Heart left ventricle (tissue), 16 donors: Measurements from ENCODE around the gene TIMM23B. TPM values are rescaled to one million over a fixed set of nuclear protein-coding genes. Genes with fewer than 3 reads are reported as not detected.
A peak's percentile ranks its signal among the peaks of the same experiment; 100 is the strongest.
"Not testable (repeated sequence)": the region's sequence is repeated elsewhere in the genome, so short reads cannot be mapped to it uniquely, and the experiment has no call there.

Experiments
- ATAC-seq, 4 donors: fragments of 200-7000 bp; cut with Tn5 transposase; one replicate each; pipeline ENCODE4 v1.9.1; 2020 to 2022; ENCODE audit warnings: moderate library complexity in 4 of 4, mild to moderate bottlenecking in 3 of 4, moderate number of reproducible peaks in 1 of 4
- DNase-seq, 5 donors: peaks; one replicate each; pipeline ENCODE4 v3.0.0-alpha.2; 2020
- H3K27ac ChIP-seq, 12 donors: fragments of 200-600 bp; sonication (generic) in 4 of 12; one replicate each; pipeline versions ENCODE4 v1.5.0 to v1.8.0; 2016 to 2022; ENCODE audit warnings: mild to moderate bottlenecking in 2 of 12
- H3K27me3 ChIP-seq, 9 donors: fragments of 200-600 bp; sonication (generic) in 2 of 9; one replicate each; pipeline versions ENCODE4 v1.5.1 to v1.8.0; 2016 to 2022; ENCODE audit warnings: mild to moderate bottlenecking in 3 of 9
- H3K36me3 ChIP-seq, 9 donors: fragments of 200-600 bp; sonication (generic) in 2 of 9; one replicate each; pipeline versions ENCODE4 v1.5.0 to v1.8.0; 2018 to 2022; ENCODE audit warnings: mild to moderate bottlenecking in 2 of 9
- H3K4me1 ChIP-seq, 12 donors: fragments of 200-600 bp; sonication (generic) in 4 of 12; one replicate each; pipeline versions ENCODE4 v1.5.0 to v1.8.0; 2016 to 2022; ENCODE audit warnings: mild to moderate bottlenecking in 3 of 12
- H3K4me3 ChIP-seq, 12 donors: fragments of 200-600 bp; sonication (generic) in 4 of 12; one replicate each; pipeline versions ENCODE4 v1.5.0 to v1.8.0; 2017 to 2022; ENCODE audit warnings: mild to moderate bottlenecking in 9 of 12, moderate library complexity in 4 of 12
- H3K9me3 ChIP-seq, 12 donors: fragments of 200-600 bp; sonication (generic) in 4 of 12; one replicate each; pipeline versions ENCODE4 v1.5.0 to v1.8.0; 2016 to 2022; ENCODE audit warnings: mild to moderate bottlenecking in 1 of 12
- WGBS, 4 donors: extraction: QIAGEN DNeasy Blood & Tissue Kit in 2 of 4; methylation state at CpG; one replicate each; pipeline versions ENCODE4 v1.1.5 to v1.1.7; 2013 to 2018; 5-methylcytosine and 5-hydroxymethylcytosine counted together
- intact Hi-C, 10 donors: fragments of 100-400 bp; cut with DNase I; formaldehyde crosslinking; loops; one replicate each; pipeline versions ENCODE4 v1.11.1 to v1.14.2; 2022
- polyA plus RNA-seq, 2 donors: library from polyadenylated mRNA; stranded (reverse); fragments of 200-250 nt; gene quantifications; one replicate each; pipeline ENCODE4 v1.2.3, GENCODE V29; 2013
- total RNA-seq, 9 donors: library from RNA; depleted of rRNA in 2 of 9; stranded (reverse); fragments of >200 nt in 2 of 9; fragmentation: NEBNext Ultra II Directional in 3 of 9; extraction: Animal tissue kit (Norgen Biotek cat#: 25700) in 3 of 9; gene quantifications; one replicate each; pipeline versions ENCODE4 v1.1.0 to v1.2.4, GENCODE V29; 2016 to 2023
- donor health status: ischemic (EF 13 %, LVEDD 7.1; RV severe dilation, severe dysfunction).
- donor health status: healthy with polysubstance abuse.
- donor health status: DM: no; HTN: yes; CAD: no.
- donor health status: DM: no; HTN: no; CAD: no.
- donor health status: ischemic (EF 25% LVEDD 6.9; RV normal size, moderate dysfunction).
- donor health status: ischemic (EF 25% LVEDD 5.7; RV mildly dilated, moderate dysfunction).
- donor health status: healthy.
- donor health status: DM: yes; HTN: yes; CAD: no.
- donor health status: ischemic (EF 35%, LVEDD 5.7; RV mildly dilated, moderate dysfunction).
- donor health status: nonischemic (EF 11% LVEDD 7.7; RV severe dilation, severe dysfunction).
- donor health status: DM: yes; HTN: yes; CAD: no.
- donor health status: PGD.
- donor health status: ischemic (EF 29% LVEDD 5.4; RV normal size, mild dysfunction).
- donor health status: nonischemic (EF 23%, LVEDD 6.1; RV moderate dilation, normal function).

Gene TIMM23B
- total and polyA plus RNA-seq, 11 donors: 13.0 to 22.6 (median 16.4) TPM

- H3K36me3 ChIP-seq: peaks cover 0 to 20% (median 4%) of the 10 kb centered on the region in 9 donors
- peak in 1 of 4 donors; percentile 29 for ATAC-seq
- H3K27me3 ChIP-seq, H3K9me3 ChIP-seq, H3K4me3 ChIP-seq, H3K4me1 ChIP-seq, intact Hi-C loops, DNase-seq, H3K27ac ChIP-seq: not testable (repeated sequence)
- WGBS, 4 donors: 38 to 57% (median 43%) methylated on average over 1 to 3 of the region's 3 CpGs
Measured at GRCh38 chr10:49972094-49972493, 30.2 kb downstream of the TIMM23B start.

- H3K27me3 ChIP-seq, H3K9me3 ChIP-seq, ATAC-seq, intact Hi-C loops, H3K27ac ChIP-seq, DNase-seq, H3K4me1 ChIP-seq, H3K4me3 ChIP-seq: not testable (repeated sequence)
- WGBS, 4 donors: 93 to 98% (median 96%) methylated on average over 3 of the region's 3 CpGs
- H3K36me3 ChIP-seq: peaks cover 0 to 27% (median 4%) of the 10 kb centered on the region in 9 donors
Measured at GRCh38 chr10:49977756-49978155, 35.9 kb downstream of the TIMM23B start.

GRCh38 chr10:49987207-49987606 lies 45.4 kb downstream of the TIMM23B start:
- H3K27me3 ChIP-seq, intact Hi-C loops, H3K27ac ChIP-seq, H3K4me1 ChIP-seq, H3K4me3 ChIP-seq, DNase-seq, ATAC-seq, H3K9me3 ChIP-seq: not testable (repeated sequence)
- 79 to 96% (median 86%) methylated on average over 3 of the region's 3 CpGs for WGBS, 4 donors
- peaks cover 0 to 27% (median 2%) of the 10 kb centered on the region in 9 donors for H3K36me3 ChIP-seq

GRCh38 chr10:49988376-49988775 lies 46.5 kb downstream of the TIMM23B start, which contains the start of gene AGAP6:
Gene AGAP6, plus strand, starts transcription at chr10:49988406. Its CDS starts 310 bp downstream, at chr10:49988716.
- H3K4me1 ChIP-seq, H3K4me3 ChIP-seq, ATAC-seq, H3K9me3 ChIP-seq, intact Hi-C loops, H3K27ac ChIP-seq, H3K27me3 ChIP-seq, DNase-seq: not testable (repeated sequence)
- WGBS, 4 donors: 94 to 96% (median 95%) methylated on average over 11 to 17 of the region's 18 CpGs
- H3K36me3 ChIP-seq: peaks cover 0 to 33% (median 4%) of the 10 kb centered on the region in 9 donors

DNA sequence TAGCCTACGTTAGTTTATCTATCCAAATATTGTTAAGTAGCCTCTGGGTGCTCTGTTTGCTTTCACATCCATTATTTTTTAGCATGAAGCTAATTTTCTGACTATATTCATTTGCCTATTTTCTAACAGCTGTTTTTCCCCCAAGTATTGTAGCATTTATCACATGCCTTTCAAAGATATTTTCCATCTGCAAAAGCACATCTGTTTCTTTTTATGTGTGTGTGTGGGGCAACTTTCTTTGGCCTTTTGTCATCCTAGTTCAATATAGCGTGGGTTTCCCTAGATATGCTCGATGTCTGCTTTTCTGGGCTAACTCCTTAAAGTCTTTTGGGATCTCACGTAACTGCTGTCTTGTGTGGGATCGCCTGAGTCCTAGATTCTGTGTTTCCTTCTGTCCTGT lies 53.5 kb downstream of the TIMM23B start:
- WGBS, 4 donors: 77 to 88% (median 82%) methylated on average over 5 of the region's 5 CpGs

GRCh38 chr10:50014024-50014423 lies 72.2 kb downstream of the TIMM23B start:
- H3K4me1 ChIP-seq, ATAC-seq, DNase-seq, H3K4me3 ChIP-seq, H3K9me3 ChIP-seq, intact Hi-C loops, H3K36me3 ChIP-seq, H3K27ac ChIP-seq, H3K27me3 ChIP-seq: not testable (repeated sequence)
- 85 to 95% (median 90%) methylated on average over 2 to 7 of the region's 7 CpGs for WGBS, 4 donors

More for the DNA sequence above, 53.5 kb downstream of the TIMM23B start:
- H3K4me3 ChIP-seq, H3K9me3 ChIP-seq, ATAC-seq, H3K4me1 ChIP-seq, intact Hi-C loops, DNase-seq, H3K27ac ChIP-seq, H3K27me3 ChIP-seq: not testable (repeated sequence)
- H3K36me3 ChIP-seq: peaks cover 0 to 35% (median 4%) of the 10 kb centered on the region in 9 donors

GRCh38 chr10:50015596-50016220 lies 73.9 kb downstream of the TIMM23B start:
- H3K4me3 ChIP-seq, H3K27ac ChIP-seq, ATAC-seq, H3K9me3 ChIP-seq, H3K36me3 ChIP-seq, DNase-seq, H3K4me1 ChIP-seq, H3K27me3 ChIP-seq, intact Hi-C loops: not testable (repeated sequence)
- WGBS, 4 donors: 49 to 64% (median 54%) methylated on average over 9 of the region's 9 CpGs

DNA sequence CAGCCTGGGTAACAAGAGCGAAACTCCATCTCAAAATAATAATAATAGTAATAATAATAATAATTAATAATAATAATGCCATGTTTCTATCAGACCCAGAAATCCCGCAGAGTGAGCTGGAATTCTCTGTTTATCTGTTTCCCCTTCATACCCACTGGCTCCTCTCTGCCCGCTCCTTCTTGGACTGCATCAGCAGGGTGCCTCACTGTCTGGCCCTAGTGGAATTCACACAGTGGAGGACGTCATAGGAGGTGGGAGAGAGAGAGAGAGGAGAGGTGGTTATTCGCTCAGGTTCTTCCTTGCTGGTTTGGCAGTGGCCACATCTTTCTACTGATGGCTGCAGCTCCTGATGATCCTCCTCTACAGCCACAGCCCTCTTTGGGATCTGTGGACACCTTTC lies 75.1 kb downstream of the TIMM23B start:
- H3K4me3 ChIP-seq, H3K36me3 ChIP-seq, DNase-seq, H3K9me3 ChIP-seq, ATAC-seq, H3K27ac ChIP-seq, H3K4me1 ChIP-seq, H3K27me3 ChIP-seq, intact Hi-C loops: not testable (repeated sequence)
- WGBS, 4 donors: 78 to 88% (median 83%) methylated on average over 5 of the region's 5 CpGs

DNA sequence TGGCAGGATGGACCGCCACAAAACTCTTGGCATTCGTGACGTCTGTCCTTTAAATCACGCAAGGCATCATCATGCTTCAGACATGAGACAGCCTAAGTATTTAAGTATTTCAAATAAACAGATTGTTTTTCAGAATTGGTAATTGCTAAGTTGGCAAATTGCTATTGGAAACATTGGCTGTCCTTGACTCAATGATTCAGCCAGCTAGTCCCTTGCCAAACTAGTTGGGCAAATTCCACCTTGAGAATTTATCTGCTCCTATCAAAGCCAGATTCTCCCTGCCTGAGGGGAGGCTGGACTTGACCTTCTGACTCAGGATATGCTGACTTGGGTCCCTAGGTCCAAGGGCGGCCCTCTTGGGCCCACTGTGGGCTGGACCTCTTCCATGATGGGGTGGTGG lies 75.8 kb downstream of the TIMM23B start:
- H3K4me3 ChIP-seq, H3K9me3 ChIP-seq, H3K36me3 ChIP-seq, ATAC-seq, intact Hi-C loops, H3K4me1 ChIP-seq, DNase-seq, H3K27me3 ChIP-seq, H3K27ac ChIP-seq: not testable (repeated sequence)
- WGBS, 4 donors: 77 to 89% (median 88%) methylated on average over 3 to 5 of the region's 5 CpGs

DNA sequence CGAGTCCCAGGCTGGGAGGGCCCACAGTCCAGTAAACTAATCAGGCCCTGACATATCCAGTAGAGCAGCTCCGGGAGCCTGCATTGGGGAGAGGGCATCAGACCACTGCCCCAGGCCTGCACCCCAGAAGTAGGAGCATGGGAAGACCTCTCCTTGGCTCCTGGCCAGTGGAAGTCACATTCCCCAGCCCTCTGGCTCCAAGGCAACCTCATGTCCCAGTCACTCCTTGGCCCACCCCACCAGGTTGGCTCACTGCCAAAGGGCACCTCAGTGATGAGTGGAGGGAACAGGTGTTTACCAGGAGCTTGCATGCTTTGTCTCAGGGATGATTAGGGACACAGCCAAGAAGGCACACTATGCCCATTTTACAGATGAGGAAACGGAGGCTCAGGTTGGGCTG lies 77.4 kb downstream of the TIMM23B start:
- H3K4me3 ChIP-seq, ATAC-seq, DNase-seq, H3K27ac ChIP-seq, H3K27me3 ChIP-seq, intact Hi-C loops, H3K4me1 ChIP-seq, H3K36me3 ChIP-seq, H3K9me3 ChIP-seq: not testable (repeated sequence)
- WGBS, 4 donors: 87 to 93% (median 92%) methylated on average over 3 of the region's 3 CpGs; no CpG with 5 or more reads in 1 of the 4 donors

DNA sequence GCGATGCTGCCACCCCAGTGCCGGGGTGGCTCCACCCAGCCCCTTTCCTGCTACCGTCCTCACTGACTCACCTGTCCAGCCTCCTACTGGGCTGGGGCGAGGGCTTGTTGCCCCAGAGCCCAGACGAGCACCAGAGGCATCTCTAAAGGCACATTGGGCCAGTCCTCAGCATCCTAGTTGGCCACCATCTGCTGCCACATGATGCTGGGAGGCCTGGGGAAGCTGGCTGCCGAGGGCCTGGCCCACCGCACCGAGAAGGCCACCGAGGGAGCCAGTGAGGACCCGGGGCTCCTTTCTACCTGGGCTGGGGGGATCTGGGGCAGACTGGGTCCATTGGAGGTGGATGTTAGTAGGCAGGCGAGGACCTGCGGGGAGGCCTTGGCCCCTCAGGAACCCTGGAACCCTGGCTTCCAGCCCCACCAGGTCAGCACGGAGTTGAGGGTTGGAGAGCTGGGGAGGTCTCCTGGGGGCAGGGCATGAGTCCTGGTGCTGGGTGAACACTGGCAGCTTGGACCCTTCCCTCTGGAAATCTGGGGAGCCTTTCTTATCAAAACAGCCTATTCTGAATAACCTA lies 78.7 kb downstream of the TIMM23B start:
- WGBS, 4 donors: 79 to 92% (median 84%) methylated on average over 7 to 13 of the region's 13 CpGs
- DNase-seq, H3K27me3 ChIP-seq, H3K4me1 ChIP-seq, ATAC-seq, intact Hi-C loops, H3K27ac ChIP-seq, H3K9me3 ChIP-seq, H3K36me3 ChIP-seq, H3K4me3 ChIP-seq: not testable (repeated sequence)
